Measurements from ENCODE around the gene CD99L2.

CD99L2 gene, protein sequence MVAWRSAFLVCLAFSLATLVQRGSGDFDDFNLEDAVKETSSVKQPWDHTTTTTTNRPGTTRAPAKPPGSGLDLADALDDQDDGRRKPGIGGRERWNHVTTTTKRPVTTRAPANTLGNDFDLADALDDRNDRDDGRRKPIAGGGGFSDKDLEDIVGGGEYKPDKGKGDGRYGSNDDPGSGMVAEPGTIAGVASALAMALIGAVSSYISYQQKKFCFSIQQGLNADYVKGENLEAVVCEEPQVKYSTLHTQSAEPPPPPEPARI

DNA sequence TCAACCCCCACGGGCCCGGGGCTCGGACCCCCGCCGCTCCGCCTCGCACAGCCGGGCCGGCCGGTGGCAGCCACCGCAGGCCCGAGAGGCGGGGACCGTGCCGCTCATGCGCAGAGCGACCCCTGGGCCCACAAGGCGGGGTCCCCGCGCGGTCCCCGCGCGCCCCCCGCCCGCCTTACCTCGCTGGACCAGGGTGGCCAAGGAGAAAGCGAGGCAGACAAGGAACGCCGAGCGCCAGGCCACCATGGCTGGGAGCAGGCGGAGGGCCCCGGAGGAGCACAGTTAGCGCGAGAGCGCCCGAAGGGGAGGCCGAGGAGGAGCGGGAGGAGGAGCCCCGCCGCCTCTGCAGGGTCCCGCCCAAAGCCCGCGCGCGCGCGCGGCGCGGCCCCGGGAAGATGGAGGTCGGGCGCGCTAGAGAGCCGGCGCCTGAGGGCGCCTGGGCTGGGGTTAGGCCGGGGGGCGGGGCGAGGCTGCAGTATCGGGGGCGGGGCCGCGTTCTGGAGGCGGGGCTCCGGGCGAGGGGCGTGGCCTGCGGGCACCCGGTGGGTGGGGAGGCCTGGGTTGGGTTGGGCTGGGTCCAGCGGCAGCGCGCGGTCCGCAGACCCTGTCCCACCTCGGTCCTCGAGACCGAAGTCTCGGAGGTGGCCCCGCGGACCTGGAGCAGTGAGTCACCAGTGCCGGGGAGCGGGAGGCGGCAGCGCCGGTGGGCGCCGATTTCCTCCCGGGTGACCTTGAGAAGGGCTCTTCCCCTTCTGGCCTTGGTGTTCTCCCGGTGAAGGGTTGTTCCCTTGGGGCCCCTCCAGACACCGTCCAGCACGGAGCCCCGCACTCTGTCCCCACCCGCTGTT is at the start of gene CD99L2:
Gene CD99L2, minus strand, starts transcription at position 326 of the 848 bp plus-strand sequence. Its CDS starts 80 bp downstream, at position 246.
- peak; percentile 73 to 87 for DNase-seq

DNA sequence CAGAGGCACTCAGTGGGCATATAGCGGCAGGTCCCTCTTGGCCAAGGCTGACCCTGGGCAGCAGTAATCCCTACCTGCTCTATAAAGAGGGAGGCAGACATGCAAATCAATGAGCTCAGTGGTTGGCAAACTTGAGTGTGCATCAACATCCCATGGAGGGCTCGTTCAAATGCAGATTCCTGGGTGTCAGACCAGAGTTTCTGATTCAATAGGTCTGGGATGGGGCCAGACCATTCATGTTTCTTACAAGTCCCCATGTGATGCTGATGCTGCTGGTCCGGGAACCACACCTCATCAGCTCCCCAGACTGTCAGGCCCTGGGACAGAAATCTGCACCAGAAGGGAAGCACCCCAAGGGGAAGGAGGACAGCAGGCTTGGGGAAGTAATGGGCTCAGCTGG is 45.8 kb upstream of the CD99L2 start:
- no peak for DNase-seq

DNA sequence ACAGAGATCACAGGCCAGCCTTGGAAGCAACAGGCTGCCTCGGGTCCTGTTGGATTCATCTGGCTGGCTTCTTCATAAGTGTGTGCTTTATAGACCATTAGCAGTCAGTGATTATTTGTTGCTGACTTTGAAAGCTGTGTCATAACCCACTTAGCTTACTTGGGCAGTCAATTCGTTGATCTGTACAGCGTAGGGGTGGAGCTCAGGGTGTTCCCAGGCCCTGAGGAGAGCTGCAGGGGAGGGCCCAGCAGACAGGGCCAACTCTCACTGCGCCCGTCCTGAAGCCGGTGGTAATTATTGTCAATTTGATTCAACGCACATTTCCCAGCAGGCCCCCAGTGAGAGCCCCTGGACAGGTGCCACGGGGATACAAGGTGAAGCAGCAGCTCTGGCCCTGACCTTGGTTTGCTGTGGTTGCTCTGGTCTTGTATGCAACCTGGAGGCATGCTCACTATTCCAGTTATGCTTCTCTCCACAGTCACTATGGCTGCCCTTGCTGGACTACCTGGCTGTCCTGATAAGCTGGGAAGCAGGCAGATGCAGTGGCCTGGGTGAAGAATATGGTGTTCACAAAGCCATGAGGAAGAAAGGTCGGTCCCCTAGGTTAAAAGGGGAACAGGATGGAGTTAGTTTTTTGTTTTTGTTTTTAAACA is 44.6 kb upstream of the CD99L2 start:
- no peak for DNase-seq

DNA sequence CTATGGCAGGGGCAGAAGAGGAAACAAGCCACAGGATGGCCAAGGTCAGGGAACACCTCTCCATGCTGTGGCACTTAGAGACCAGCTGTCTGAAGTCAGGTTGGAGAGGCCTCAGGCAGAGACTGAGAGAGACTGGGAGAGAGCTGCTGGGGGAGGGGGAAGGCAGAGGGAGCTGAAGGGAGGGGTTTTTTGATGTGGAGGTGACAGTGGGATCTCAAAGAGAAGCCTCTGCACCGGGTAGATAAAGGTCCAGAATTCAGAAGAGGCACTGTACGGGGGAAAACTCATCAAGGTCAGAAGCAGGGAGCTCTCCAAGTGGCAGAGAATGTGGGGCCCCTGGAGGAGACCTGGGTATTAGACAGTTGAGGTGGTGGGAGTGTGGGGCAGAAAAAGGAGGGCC is 43.1 kb upstream of the CD99L2 start:
- no peak for DNase-seq

DNA sequence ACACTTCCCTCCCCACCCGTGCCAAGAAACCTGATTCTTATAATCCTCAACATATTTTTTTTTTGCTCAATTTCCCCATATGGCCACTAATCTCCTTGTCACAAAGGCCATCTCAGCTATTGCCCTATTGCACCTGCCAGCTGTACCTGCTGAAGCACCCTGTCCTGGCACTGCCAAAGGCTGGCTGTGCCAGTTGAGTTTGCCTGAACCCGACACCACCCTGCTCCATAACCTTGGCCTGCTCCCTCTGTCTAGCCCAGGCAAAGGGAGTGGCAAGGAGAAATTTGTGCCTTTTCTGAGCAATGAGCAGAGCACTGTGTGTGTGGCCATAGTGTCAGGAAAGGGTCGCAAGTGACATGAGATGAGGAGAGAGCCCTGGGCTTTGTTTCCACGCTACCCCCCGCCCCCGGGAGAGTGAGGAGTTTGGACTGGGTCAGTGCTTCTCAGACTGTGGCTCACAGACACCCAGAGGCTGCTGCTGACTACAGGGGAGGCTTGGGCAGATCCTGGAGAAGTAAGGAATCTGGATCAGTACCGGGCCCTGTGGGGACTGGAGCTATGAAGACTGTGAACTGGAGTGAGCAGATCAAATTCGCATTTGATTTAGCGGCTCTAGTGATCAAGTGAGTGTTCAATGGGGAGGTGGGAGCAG is 42.5 kb upstream of the CD99L2 start:
- no peak for DNase-seq

DNA sequence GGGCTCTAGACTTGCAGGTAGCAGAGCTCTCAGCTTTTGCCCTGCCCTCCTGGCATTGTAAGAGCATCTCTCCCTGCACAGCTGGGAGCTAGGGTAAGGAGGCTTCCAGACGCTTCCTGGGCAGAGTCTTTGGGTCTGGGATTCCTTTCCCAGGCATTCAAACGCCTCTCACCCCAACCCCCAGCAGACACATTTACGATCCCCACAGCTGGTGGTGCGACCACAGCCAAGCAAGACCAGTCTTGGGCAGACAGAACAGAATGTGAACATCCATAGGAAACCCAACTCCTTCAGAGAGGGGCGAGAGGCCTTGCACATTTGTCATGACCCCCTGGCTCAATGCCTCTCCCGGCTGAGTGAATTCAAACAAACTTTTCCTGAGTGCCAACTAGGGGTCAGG is 38.1 kb upstream of the CD99L2 start:
- DNase-seq, result no peak

DNA sequence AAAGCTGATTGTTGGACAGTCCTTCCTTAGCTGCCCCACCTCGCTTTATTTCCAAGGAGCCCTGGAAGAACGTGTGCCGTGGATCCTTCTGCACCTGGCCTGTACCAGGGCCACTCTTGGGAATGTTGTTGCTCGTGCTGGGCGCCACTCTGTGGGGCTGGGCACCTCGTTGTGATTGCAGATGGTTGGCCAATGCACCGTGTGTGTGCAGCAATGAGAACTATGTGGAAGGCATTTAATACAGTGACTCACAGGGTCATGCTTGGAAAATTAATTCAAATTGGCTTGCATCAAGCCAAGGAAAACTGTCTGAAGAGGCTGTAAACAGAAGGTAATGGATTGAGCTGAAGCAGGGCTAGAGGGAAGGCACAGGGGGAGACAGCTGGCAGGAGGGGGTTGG is 37.0 kb upstream of the CD99L2 start:
- no peak for DNase-seq

DNA sequence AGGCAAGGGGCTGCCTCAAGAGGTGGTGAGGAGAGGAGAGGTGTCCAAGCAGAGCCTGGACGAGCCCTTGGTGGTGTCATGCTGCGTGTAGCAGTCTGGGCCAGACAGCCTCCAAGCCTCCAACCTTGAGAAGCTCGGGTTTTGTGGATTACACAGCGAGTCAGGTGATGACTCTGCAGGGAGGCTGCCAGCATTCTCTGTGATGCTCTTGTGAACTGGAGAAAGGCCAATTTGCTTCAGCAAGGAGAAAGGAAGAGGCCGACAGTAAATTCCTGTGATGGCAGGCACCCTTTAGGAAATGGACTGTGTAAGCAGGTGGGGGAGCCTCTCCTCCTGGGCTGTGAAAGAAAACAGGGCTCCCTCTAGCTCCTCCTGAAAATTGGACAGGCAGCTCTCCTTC is 36.0 kb upstream of the CD99L2 start:
- DNase-seq, result no peak

DNA sequence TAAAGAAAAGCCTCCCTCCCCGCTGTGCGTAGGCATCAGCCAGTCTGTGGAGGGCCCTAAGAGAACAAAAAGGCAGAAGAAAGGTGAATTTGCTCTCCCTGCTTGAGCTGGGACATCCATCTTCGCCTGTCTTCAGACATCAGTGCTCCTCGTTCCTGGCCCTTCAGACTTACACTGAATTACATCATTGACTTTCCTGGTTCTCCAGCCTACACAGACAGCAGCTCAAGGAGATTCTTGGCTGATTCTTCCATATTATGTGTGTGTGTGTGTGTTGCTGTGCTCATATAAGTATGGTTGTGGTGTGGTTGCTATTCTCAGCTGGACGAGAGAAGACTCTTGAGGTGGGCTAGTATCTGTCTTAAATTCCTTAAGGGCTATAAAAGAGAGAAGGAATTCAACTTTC is 35.5 kb upstream of the CD99L2 start:
- no peak for DNase-seq

DNA sequence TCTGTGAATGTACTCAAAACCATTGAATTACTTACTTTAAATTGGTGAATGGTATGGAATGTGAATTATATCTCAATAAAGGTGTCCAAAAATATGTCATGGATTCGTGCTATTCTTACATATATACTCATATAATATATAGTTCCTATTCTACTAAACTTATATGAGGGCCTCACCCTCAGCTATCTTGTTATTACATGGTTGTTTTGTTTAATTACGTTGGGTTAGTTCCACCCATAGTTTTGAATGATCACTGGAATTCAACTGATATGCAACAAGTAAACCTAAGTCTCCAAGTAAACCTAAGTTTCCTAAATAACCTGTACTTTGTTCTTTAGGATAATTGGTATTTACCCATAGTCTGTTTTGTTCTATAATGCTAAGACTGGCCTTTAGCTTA is 30.6 kb upstream of the CD99L2 start:
- no peak for DNase-seq

DNA sequence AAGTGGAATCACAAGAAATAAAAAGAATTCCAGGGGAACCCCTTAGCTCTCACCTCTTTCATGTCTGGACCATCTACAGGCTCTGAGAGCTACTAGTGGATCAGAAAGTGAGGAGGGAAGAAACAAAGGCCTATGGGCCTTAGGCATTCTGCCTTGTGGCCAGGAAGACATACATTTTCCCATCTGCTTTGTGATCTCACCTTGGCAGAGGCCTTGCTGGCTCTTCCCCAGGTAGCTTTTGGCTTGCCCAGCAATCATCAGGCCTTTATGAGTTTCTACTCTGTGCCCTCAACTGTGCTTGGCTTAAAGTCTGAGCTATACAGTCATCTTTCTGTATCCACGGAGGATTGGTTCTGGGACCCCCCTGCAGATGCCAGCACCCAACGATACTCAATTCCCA is 28.3 kb upstream of the CD99L2 start:
- no peak for DNase-seq

DNA sequence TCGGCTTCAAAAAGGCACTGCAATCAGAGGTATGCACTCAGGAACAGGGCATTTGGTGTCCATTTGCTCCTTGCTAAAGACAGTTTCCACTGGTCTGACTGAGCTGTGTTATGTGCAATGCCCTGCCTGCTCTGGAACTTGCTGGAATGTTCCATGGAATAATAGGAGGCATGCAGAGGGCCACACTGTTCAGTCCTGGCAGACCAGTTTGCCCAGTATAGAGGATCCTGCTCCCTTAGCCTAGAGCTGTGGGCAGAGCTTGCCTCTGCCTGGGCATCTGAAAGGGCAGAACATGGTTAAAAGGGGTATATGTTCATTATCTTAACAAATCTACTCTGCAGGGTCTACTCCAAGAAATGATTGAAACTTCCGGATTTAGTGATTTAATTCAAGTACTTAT is 27.8 kb upstream of the CD99L2 start:
- DNase-seq, result no peak

DNA sequence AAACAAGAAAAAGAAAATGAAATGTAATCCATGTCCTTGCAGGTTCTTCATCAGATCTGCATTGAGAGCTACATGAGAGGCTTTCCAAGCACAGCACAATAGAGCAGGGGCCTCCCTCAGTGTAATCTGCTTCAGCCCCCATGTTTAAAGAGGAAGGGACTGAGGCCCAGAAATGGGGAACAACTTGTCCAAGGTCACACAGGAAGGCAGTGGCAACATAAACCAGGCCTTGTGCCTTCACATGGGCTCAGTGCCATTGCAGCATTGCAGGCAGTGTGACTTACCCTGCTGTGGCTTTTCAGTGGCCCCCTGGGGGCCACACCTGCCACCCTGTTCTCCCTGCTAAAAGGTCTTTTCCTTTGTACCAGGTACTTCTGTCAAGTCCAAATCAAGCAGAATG is 20.9 kb upstream of the CD99L2 start:
- no peak for DNase-seq

DNA sequence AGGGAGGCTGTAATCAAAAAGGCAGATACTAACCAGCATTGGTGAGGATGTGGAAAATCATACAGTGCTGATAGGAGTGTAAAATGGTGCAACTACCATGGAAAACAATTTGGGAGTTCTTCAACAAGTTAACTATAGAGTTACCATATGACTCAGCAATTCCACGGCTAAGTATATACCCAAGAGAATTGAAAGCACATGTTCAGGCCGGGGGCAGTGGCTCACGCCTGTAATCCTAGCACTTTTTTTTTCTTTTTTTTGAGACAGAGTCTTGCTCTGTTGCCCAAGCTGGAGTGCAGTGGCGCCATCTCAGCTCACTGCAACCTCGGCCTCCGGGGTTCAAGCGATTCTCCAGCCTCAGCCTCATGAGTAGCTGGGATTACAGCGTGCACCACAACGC is 15.0 kb upstream of the CD99L2 start:
- no peak for DNase-seq

DNA sequence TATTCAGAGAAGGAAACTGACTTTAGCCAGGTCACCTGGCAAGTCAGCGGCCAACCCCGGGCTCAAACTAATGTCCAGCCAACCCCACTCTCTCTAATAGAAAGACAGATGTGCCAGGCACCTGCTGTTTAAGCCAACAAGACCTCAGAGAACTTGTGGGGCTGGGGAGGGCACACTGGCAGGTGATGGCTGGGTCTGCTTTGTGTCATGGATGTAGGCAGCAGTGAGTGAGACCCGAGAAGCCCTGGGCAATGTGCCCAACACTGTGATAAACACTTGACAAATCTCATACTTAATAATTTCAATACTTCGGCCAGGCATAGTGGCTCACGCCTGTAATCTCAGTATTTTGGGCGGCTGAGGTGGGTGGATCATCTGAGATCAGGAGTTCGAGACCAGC is 9.0 kb upstream of the CD99L2 start:
- DNase-seq, result no peak

DNA sequence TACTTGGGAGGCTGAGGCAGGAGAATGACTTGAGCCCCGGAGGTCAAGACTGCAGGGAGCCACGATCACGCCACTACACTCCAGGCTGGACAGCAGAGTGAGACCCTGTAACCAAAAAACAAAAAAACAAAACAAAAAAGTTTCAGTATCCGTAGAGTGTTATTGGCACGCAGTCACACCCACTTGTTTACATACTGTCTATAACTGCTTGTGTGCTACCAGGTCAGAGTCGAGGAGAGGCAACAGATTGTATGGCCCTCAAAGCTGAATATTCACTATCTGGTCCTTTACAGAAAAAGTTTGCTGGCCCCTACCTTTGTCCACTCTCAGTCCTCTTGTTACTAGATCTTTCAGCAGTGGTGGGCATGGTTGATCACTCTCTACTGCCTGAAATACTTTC is 8.2 kb upstream of the CD99L2 start:
- DNase-seq, result no peak

DNA sequence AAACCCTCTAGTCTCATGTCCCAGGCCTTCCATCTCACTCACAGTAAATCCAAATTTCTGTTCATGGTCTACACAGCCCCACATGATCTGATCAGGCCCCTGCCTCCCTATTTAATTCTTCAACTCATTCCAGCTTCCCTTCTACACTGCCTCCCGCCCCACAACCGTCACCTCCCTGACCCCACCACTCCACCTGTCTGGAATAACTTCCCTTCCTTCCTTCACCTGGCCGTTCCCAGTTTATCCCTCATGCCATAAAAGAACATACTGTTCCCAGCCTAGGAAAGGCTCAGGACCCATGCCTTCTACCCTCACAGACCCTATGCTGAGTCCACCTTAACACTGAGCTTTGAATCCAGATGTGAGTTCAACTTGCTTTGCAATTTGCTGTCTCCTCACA is 6.8 kb upstream of the CD99L2 start:
- DNase-seq, result no peak

DNA sequence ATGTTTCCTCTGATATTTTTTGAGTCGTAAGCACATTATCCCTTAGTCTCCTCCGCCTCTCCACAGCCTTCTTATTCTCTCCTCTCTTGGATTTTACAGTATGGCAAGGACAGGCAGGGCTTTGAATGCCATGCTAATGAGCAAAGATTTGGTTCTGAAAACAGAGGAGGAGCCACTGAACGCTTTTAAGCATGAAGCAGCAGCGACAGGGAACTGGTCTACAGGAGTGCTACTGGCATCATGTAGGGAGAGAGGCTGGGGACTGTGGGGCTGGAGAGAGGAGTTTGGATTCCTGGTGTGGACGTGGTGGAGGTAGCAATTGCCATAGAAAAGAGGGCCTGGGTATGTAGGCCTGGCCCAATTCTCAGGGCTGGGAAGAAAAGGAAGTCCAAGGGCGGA is 4.6 kb upstream of the CD99L2 start:
- no peak for DNase-seq

DNA sequence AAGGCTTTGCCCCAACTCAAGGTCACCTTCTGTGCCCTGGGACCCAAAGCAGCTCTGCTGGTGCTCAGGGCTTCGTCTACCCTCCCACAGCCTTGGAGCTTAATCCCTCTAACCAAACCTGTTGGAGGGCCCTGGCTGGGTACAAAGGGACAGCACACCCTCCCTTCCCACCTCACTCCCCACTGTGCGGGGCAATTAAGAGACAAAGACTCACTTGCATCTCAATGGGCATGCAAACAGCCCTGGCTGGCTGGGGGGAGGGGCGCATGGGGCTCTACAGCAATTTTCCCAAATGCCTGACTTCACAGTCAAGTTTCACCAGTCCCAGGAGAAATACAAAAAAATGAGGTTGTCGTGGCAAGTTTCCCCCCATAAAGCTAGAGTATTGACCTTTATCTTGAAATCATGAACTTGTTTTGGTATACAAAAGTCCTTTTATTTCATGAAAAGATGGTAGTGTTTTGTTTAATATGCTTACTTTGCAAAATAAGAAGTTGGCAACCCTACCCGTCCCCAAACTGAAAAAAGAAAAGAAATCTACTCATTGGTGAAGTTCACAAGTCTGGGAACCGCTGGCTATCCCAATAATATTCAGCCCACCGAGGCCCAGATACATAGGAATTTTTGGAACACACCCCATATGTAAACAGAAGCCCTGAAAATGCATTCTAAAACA is 4.1 kb upstream of the CD99L2 start:
- DNase-seq, result no peak

DNA sequence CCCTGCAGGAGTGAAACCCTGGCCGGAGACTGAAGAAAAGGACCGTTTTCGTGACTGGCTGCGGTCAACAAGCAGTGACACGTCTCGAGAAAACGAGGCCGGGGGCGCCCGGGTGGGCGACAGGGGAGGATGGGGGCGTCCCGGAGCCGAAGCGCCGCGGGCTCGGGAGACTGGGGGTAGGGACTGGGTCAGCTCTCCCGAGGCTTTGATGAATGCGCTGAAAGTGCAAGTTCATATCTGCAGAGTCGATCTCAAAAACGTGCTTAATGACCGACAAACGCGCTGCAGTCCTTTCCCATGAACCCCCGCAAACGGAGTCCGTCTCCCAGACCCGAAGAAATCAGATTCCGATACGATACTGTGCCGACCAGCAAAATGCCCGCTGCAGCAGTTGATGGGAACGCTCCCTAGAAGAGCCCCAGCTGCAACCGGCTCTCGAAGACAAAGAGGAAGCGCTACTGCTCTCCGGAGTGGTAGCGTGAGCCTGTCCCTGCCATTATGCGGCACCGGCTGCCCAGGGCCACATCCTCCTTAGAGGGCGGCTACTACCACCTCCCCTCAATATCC is 806 bp upstream of the CD99L2 start:
- DNase-seq, result peak in 1 of 2 experiments; percentile 2

DNA sequence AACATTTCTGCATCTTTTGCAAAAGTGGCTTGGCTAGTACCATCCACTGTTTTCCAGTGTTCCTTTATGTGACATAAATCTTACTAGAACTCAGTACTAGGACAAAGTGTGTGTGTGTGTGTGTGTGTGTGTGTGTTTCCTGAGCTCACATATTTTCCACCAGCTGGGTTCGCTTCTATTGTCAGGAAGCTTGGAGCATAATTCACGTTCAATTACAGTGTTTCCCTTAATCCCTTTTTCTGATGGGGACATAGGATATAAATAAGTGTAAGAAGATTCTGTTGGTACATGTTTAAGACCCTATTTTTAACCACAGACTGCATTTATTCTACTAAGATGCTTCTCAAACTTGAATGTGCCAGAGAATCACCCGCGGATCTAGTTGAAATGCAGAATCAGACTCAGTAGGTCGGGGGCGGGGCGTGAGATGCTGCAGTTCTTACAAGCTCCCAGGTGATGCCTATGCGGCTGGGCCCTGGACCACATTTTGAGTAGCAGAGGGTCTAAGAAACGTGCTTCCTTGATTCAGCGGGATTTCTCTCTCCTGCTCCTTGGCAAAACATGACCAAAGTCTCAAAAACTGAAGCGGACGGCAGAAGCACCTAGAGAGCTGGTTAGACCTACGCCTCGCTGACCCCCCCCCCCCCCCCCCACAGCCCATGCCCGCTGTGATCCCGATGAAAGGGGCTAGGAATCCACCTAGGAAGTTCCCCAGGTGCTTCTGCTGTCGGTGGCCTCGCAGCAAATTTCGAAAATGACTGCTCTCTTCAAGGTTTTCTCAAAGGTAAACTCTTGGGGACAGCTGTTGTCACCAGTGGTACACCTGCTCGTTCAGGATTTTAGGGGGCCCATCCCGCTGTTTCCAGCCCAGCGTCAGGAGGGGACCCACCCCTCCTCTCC is 797 bp downstream of the CD99L2 start:
- DNase-seq, result peak in 1 of 2 experiments; percentile 24

Measured in NCI-H1930 (cell line).